ENCODE results near the gene BRSK2. TPM values are rescaled to one million over a fixed set of nuclear protein-coding genes. Genes with fewer than 3 reads are reported as not detected.

The BRSK2 gene
- total RNA-seq, 1 donor from 2014 or later = 0.52 TPM

DNA sequence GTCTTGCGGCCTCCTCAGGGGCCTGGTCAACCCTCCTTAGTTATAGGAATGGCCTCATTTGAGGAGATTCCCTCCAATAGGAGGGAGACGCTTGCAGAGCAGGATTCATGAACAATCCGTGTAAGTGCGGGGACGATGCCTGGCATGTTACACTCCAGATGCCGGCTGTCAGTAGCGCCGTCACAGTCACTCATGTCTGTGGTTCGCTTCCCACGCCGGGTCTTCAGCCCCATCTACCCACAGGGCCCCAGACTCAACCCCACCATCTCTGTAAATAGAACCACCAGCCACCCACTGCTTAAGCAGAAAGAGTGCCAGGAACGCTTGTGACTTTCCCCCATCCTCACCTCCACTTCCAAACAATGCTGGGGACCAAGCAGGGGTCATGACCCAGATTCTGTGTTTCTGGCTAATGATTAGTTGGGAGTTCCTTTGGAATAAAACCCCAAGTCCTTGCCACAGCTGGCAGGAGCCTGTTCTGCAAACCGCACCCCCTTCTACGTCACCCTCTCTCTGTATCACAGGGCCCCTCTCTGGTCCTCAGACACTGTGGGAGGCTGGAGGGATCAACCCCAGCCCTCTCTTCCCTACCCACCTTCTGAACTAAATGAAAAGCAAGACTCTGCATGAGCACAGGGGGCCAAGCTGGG, 41.5 kb upstream of the BRSK2 start:
- Histone ChIP-seq H3K27me3 (ENCODE audit: low read depth) (peaks cover 26% of the 10 kb centered on the region), H3K4me1 (no peaks in the 10 kb centered on the region), H3K36me3 (no peaks in the 10 kb centered on the region), H3K4me3 (no peak overlapping the region), H3K27ac (replicated peaks) (no peak overlapping the region), H3K9me3 (replicated peaks) (no peaks in the 10 kb centered on the region)
- no peak for DNase-seq
- intact Hi-C loops (cut with micrococcal nuclease) = no loop called here
- no peak for TF ChIP-seq CTCF (IDR thresholded peaks at IDR 0.05; ENCODE audit: borderline replicate concordance)

DNA sequence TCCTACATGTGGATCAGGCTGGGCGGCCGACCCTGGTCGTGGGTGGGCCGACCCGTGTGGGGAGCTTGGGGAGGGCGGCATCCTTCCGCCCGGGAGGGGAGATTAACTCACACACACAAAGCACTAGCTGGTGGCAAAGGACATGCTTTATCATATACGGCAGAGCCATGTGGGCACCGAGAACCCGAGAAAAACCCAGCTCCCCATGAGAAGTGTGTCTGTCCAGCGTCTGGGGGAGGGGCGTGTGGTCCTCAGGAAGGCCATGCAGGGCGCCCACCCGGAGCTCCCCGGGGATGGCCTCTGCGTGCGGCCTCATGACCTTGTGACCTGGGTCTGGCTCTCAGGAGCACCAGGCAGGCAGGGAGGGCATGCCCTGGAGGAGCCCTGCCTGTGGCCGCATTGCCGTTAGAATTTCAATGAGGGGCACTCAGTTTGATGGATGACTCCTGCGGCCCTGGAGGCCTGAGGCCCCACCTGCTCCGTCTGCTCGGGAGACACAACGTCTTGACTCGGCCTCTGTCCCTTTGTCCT, 40.9 kb upstream of the BRSK2 start:
- H3K36me3 ChIP-seq = no peaks in the 10 kb centered on the region
- no peaks in the 10 kb centered on the region for H3K9me3 ChIP-seq (replicated peaks)
- TF ChIP-seq CTCF (IDR thresholded peaks at IDR 0.05; ENCODE audit: borderline replicate concordance) = no peak
- no peak overlapping the region for H3K4me3 ChIP-seq
- peaks cover 32% of the 10 kb centered on the region for H3K27me3 ChIP-seq (ENCODE audit: low read depth)
- no peaks in the 10 kb centered on the region for H3K4me1 ChIP-seq
- intact Hi-C loops (cut with micrococcal nuclease) = no loop called here
- H3K27ac ChIP-seq (replicated peaks) = no peak overlapping the region
- DNase-seq = no peak

DNA sequence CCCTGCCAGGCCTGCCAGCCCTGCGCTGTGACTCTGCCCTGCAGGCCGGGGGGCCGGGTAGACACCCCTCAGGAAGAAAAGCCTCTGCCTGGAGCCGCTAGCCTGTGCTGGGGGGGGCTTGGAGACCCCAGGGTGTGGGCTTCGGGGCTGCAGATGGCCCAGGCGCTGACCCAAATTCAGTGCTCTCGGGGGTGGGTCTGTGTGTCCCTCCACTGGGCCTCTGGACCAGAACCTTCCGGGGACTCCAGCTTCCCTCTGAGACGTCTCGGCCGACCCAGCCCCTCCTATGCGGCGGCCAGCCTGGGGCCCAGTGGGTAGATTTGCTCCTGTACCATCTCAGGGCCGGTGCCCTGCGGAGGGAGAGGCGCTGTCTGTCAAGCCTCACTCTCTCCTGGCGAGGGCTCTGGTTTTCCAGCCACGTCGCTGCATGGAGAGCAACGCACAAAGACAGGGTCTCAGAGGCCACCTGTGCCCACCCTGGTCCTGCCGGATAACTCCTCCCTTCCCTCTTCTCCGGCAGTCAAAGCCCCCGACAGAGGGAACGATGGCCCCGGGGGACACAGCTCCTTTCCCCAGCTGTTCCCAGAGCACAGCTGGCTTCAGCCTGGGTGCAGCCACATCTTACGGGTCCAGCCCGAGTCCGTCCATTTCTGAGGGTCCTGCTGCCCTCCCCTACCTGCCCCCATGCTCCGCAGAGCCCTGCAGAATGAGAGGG, 40.2 kb upstream of the BRSK2 start:
- H3K4me3 ChIP-seq = no peak overlapping the region
- DNase-seq = no peak
- no peaks in the 10 kb centered on the region for H3K36me3 ChIP-seq
- no peak for TF ChIP-seq CTCF (IDR thresholded peaks at IDR 0.05; ENCODE audit: borderline replicate concordance)
- no peaks in the 10 kb centered on the region for H3K9me3 ChIP-seq (replicated peaks)
- H3K4me1 ChIP-seq = no peaks in the 10 kb centered on the region
- intact Hi-C loops (cut with micrococcal nuclease) = no loop called here
- H3K27me3 ChIP-seq (ENCODE audit: low read depth) = peaks cover 38% of the 10 kb centered on the region
- no peak overlapping the region for H3K27ac ChIP-seq (replicated peaks)

DNA sequence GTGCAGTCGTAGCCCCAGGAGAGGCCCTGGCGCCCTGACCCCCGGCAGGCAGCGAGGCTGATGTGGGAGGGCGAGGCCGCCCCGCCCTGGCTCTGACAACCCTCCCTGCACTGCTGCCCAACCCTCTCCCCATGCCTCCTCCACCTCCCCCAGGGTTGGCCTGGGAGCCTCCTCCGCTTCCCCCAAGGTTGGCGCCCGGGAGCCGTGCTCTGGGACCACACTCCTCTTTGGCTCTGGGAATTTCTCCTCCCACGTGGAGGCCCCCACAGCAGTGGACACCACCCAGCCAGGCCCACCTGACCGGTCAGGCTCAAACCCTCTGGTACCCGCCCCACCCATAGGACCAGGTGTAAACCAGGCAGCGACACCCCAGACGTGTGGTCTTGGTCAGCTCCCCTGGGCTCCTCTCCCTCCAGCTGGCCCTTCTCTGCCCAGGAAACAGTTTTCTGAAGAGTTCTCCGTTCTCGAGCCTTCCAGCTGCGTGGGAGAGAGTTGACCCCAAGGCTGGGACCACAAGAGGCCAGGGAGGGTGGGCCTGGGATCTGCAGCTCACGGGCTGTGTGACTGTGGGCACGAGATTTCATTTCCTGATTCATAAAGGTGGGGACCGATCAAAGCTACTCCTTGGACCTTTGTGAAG, 39.5 kb upstream of the BRSK2 start:
- Histone ChIP-seq H3K27ac (replicated peaks) (no peak overlapping the region), H3K27me3 (ENCODE audit: low read depth) (peaks cover 44% of the 10 kb centered on the region), H3K36me3 (no peaks in the 10 kb centered on the region), H3K9me3 (replicated peaks) (no peaks in the 10 kb centered on the region), H3K4me3 (no peak overlapping the region), H3K4me1 (no peaks in the 10 kb centered on the region)
- no peak for TF ChIP-seq CTCF (IDR thresholded peaks at IDR 0.05; ENCODE audit: borderline replicate concordance)
- no peak for DNase-seq
- intact Hi-C loops (cut with micrococcal nuclease) = no loop called here

GRCh38 chr11:1351278-1351937, 38.3 kb upstream of the BRSK2 start:
- intact Hi-C loops (cut with micrococcal nuclease) = no loop called here
- no peaks in the 10 kb centered on the region for H3K4me1 ChIP-seq

More at GRCh38 chr11:1351278-1351937, 38.3 kb upstream of the BRSK2 start:
- H3K27ac ChIP-seq (replicated peaks) = no peak overlapping the region
- peaks cover 47% of the 10 kb centered on the region for H3K27me3 ChIP-seq (ENCODE audit: low read depth)
- no peak overlapping the region for H3K4me3 ChIP-seq
- TF ChIP-seq CTCF (IDR thresholded peaks at IDR 0.05; ENCODE audit: borderline replicate concordance) = no peak
- H3K9me3 ChIP-seq (replicated peaks) = no peaks in the 10 kb centered on the region
- no peaks in the 10 kb centered on the region for H3K36me3 ChIP-seq
- DNase-seq = no peak
